Neural cell (in vitro differentiated cells): Measurements from ENCODE around the gene PPM1H. TPM values are rescaled to one million over a fixed set of nuclear protein-coding genes. Genes with fewer than 3 reads are reported as not detected.

Source experiments
- H2AFZ ChIP-seq: fragments of 200-600, 300-800 bp; sonication (generic), shearing (Covaris generic); 2 replicates; pipeline ENCODE4 v1.6.0; 2014; ENCODE audit warnings: low read depth, mild to moderate bottlenecking, antibody characterized with exemption, low read length, moderate library complexity
- H3F3A ChIP-seq: fragments of 200-600 bp; shearing (Covaris generic); 2 replicates; pipeline ENCODE4 v1.6.1; 2016; ENCODE audit warnings: mild to moderate bottlenecking, moderate library complexity, mixed read lengths, antibody characterized with exemption, low read length; ENCODE audit not compliant: insufficient read depth, poor library complexity, severe bottlenecking
- H3K27ac ChIP-seq: fragments of 200-600, 300-800 bp; sonication (generic), shearing (Covaris generic); 2 replicates; pipeline ENCODE4 v1.5.1; 2014; ENCODE audit warnings: mild to moderate bottlenecking, low read length, moderate library complexity
- H3K27me3 ChIP-seq: fragments of 300-800, 200-600 bp; sonication (generic), shearing (Covaris generic); 2 replicates; pipeline ENCODE4 v1.6.0; 2014; ENCODE audit warnings: mild to moderate bottlenecking, low read depth, low read length, moderate library complexity; ENCODE audit not compliant: insufficient read depth
- H3K36me3 ChIP-seq: fragments of 300-800, 200-600 bp; sonication (generic), shearing (Covaris generic); 2 replicates; pipeline ENCODE4 v1.5.1; 2014; ENCODE audit warnings: mild to moderate bottlenecking, antibody characterized with exemption, low read length, moderate library complexity; ENCODE audit not compliant: insufficient read depth
- H3K4me2 ChIP-seq: fragments of 300-800, 200-600 bp; sonication (generic), shearing (Covaris generic); 2 replicates; pipeline ENCODE4 v1.6.0; 2014; ENCODE audit warnings: mild to moderate bottlenecking, low read length
- H3K4me3 ChIP-seq: fragments of 300-800, 200-600 bp; sonication (generic), shearing (Covaris generic); 2 replicates; pipeline ENCODE4 v1.5.1; 2014; ENCODE audit warnings: mild to moderate bottlenecking, low read length, moderate library complexity
- H3K79me2 ChIP-seq: fragments of 200-600 bp; shearing (Covaris generic); replicated peaks from 2 replicates; pipeline ENCODE4 v1.6.0; 2014; ENCODE audit warnings: mild to moderate bottlenecking, low read length, moderate library complexity; ENCODE audit not compliant: insufficient read depth
- H3K9ac ChIP-seq: fragments of 300-800, 200-600 bp; sonication (generic), shearing (Covaris generic); 2 replicates; pipeline ENCODE4 v1.6.1; 2016; ENCODE audit warnings: mild to moderate bottlenecking, low read length, mixed read lengths
- H3K9me2 ChIP-seq: fragments of 200-600 bp; shearing (Covaris generic); 2 replicates; pipeline ENCODE4 v1.6.1; 2016; ENCODE audit warnings: mild to moderate bottlenecking, low read length, mixed read lengths; ENCODE audit not compliant: insufficient read depth
- H3K9me3 ChIP-seq: fragments of 200-600, 300-800 bp; sonication (generic), shearing (Covaris generic); 2 replicates; pipeline ENCODE4 v1.6.1; 2016; ENCODE audit warnings: mild to moderate bottlenecking, mixed run types, low read length, moderate library complexity, mixed read lengths
- H4K20me1 ChIP-seq: fragments of 200-600 bp; shearing (Covaris generic); 2 replicates; pipeline ENCODE4 v1.6.1; 2016; ENCODE audit warnings: mild to moderate bottlenecking, mixed run types; ENCODE audit not compliant: insufficient read depth
- EP300 ChIP-seq: fragments of 450-650 bp; conservative IDR thresholded peaks from 2 replicates; pipeline ENCODE4 v1.6.1; 2014; ENCODE audit warnings: antibody characterized with exemption, mild to moderate bottlenecking, moderate library complexity; ENCODE audit not compliant: poor library complexity, severe bottlenecking
- EZH2 ChIP-seq: fragments of 200-600, 300-800 bp; shearing (Covaris generic), sonication (generic); IDR thresholded peaks from 2 replicates; pipeline ENCODE4 v1.6.1; 2014; ENCODE audit warnings: antibody characterized with exemption, low read length, borderline replicate concordance, mild to moderate bottlenecking; ENCODE audit not compliant: insufficient read depth, poor library complexity, severe bottlenecking
- MXI1 ChIP-seq: fragments of 450-650 bp; conservative IDR thresholded peaks from 2 replicates; pipeline ENCODE4 v1.6.1; 2014; ENCODE audit warnings: antibody characterized with exemption, mild to moderate bottlenecking; ENCODE audit not compliant: poor library complexity, severe bottlenecking
- POLR2AphosphoS5 ChIP-seq: IDR thresholded peaks from 2 replicates; pipeline ENCODE4 v1.6.1; 2012
- RAD21 ChIP-seq: fragments of 450-650 bp; conservative IDR thresholded peaks from 2 replicates; pipeline ENCODE4 v1.6.1; 2014; ENCODE audit warnings: antibody characterized with exemption, mild to moderate bottlenecking, moderate library complexity
- SMC3 ChIP-seq: fragments of 450-650 bp; conservative IDR thresholded peaks from 2 replicates; pipeline ENCODE4 v1.6.1; 2014; ENCODE audit warnings: antibody characterized with exemption, mild to moderate bottlenecking, moderate library complexity; ENCODE audit not compliant: poor library complexity
- TAF1 ChIP-seq: IDR thresholded peaks from 2 replicates; pipeline ENCODE4 v1.6.1; 2012; ENCODE audit warnings: low read depth
- polyA plus RNA-seq: library from polyadenylated mRNA; depleted of rRNA; stranded (reverse); fragments of >200 nt; gene quantifications from 2 replicates; pipeline ENCODE4 v1.2.3, GENCODE V29; 2014
- TF ChIP-seq, protein P1 (sequence below): IDR thresholded peaks from 2 replicates; pipeline ENCODE4 v1.6.1; 2012; ENCODE audit warnings: borderline replicate concordance
- TF ChIP-seq, protein P2 (sequence below): fragments of 450-650 bp; IDR thresholded peaks from 2 replicates; pipeline ENCODE4 v1.5.1; 2014; ENCODE audit warnings: antibody characterized with exemption, mild to moderate bottlenecking, moderate library complexity; ENCODE audit not compliant: poor library complexity, severe bottlenecking

PPM1H gene
- polyA plus RNA-seq, 1 donor from 2014 or later: 3.9 TPM

DNA sequence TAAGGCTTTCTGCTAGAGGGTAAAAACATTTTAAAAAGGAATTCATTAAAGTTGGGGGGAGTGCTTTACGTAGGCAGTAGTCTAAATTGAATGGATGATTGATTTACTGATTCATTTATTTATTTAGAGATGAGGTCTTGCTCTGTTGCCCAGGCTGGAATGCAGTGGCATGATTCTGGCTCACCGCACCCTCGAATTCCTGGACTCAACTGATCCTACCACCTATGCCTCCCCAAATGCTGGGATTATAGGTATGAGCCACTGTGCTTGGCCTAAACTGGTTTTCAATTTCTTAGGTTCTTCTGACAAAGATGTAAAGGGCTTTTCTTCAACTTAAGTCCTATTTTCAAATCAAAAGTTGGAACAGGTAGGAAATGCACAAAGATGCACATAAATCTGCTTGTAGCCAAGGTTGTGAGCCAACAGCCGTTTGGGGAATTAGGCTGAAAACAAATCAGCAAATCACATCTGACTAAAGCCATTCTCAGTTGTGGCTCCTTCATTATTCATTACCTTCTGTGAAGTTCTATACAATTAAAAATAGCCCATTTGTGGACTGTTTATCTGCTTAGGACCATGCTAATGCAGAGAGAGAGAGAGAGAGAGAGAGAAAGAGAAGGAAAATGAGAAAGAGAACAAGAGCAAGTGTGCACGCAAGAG lies 218.0 kb downstream of the PPM1H start:
- no peaks in the 10 kb centered on the region for H4K20me1 ChIP-seq
- no peak overlapping the region for H3K9ac ChIP-seq
- no peaks in the 10 kb centered on the region for H3K79me2 ChIP-seq
- no peaks in the 10 kb centered on the region for H3F3A ChIP-seq
- H2AFZ ChIP-seq: no peak overlapping the region
- H3K9me3 ChIP-seq: no peaks in the 10 kb centered on the region
- H3K36me3 ChIP-seq: no peaks in the 10 kb centered on the region
- no peak overlapping the region for H3K4me3 ChIP-seq
- H3K4me2 ChIP-seq: no peak overlapping the region
- no peaks in the 10 kb centered on the region for H3K9me2 ChIP-seq
- H3K27me3 ChIP-seq: no peaks in the 10 kb centered on the region
- TF ChIP-seq POLR2AphosphoS5 (no peak), TAF1 (no peak), MXI1 (no peak), EP300 (no peak), RAD21 (no peak), SMC3 (no peak), EZH2 (no peak)
- TF ChIP-seq, protein P1, sequence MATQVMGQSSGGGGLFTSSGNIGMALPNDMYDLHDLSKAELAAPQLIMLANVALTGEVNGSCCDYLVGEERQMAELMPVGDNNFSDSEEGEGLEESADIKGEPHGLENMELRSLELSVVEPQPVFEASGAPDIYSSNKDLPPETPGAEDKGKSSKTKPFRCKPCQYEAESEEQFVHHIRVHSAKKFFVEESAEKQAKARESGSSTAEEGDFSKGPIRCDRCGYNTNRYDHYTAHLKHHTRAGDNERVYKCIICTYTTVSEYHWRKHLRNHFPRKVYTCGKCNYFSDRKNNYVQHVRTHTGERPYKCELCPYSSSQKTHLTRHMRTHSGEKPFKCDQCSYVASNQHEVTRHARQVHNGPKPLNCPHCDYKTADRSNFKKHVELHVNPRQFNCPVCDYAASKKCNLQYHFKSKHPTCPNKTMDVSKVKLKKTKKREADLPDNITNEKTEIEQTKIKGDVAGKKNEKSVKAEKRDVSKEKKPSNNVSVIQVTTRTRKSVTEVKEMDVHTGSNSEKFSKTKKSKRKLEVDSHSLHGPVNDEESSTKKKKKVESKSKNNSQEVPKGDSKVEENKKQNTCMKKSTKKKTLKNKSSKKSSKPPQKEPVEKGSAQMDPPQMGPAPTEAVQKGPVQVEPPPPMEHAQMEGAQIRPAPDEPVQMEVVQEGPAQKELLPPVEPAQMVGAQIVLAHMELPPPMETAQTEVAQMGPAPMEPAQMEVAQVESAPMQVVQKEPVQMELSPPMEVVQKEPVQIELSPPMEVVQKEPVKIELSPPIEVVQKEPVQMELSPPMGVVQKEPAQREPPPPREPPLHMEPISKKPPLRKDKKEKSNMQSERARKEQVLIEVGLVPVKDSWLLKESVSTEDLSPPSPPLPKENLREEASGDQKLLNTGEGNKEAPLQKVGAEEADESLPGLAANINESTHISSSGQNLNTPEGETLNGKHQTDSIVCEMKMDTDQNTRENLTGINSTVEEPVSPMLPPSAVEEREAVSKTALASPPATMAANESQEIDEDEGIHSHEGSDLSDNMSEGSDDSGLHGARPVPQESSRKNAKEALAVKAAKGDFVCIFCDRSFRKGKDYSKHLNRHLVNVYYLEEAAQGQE: no peak
- TF ChIP-seq, protein P2, sequence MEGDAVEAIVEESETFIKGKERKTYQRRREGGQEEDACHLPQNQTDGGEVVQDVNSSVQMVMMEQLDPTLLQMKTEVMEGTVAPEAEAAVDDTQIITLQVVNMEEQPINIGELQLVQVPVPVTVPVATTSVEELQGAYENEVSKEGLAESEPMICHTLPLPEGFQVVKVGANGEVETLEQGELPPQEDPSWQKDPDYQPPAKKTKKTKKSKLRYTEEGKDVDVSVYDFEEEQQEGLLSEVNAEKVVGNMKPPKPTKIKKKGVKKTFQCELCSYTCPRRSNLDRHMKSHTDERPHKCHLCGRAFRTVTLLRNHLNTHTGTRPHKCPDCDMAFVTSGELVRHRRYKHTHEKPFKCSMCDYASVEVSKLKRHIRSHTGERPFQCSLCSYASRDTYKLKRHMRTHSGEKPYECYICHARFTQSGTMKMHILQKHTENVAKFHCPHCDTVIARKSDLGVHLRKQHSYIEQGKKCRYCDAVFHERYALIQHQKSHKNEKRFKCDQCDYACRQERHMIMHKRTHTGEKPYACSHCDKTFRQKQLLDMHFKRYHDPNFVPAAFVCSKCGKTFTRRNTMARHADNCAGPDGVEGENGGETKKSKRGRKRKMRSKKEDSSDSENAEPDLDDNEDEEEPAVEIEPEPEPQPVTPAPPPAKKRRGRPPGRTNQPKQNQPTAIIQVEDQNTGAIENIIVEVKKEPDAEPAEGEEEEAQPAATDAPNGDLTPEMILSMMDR: no peak
- H3K27ac ChIP-seq: no peak overlapping the region

DNA sequence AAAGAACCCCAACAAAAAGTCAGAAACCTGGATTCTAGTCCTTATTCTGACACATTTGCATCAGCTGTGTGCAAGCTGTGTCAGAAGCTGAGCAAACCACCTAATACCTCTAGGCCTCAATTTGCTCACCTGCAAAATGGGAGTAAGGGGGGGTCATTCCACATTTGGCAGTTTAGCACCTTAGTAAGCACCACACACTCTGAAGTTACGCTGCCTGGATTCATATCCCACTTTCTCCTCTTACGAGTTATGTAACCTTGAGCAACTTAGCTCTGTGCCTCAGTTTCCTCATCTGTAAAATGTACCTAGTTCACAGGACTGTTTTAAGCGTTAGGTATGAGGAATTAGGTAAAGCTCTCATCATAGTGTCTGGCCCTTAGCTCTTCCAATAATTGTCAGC lies 218.9 kb downstream of the PPM1H start:
- H4K20me1 ChIP-seq: no peaks in the 10 kb centered on the region
- no peaks in the 10 kb centered on the region for H3K36me3 ChIP-seq
- no peaks in the 10 kb centered on the region for H3F3A ChIP-seq
- no peak overlapping the region for H3K4me2 ChIP-seq
- H2AFZ ChIP-seq: no peak overlapping the region
- H3K27me3 ChIP-seq: no peaks in the 10 kb centered on the region
- H3K4me3 ChIP-seq: no peak overlapping the region
- H3K79me2 ChIP-seq: no peaks in the 10 kb centered on the region
- TF ChIP-seq POLR2AphosphoS5: no peak
- TF ChIP-seq RAD21: no peak
- TF ChIP-seq, protein P1: no peak
- no peak for TF ChIP-seq MXI1
- TF ChIP-seq EP300: no peak
- TF ChIP-seq TAF1: no peak
- no peak for TF ChIP-seq SMC3
- no peak for TF ChIP-seq EZH2
- TF ChIP-seq, protein P2: no peak
- no peak overlapping the region for H3K27ac ChIP-seq
- no peak overlapping the region for H3K9ac ChIP-seq
- no peaks in the 10 kb centered on the region for H3K9me3 ChIP-seq
- H3K9me2 ChIP-seq: no peaks in the 10 kb centered on the region
